ENCODE measurements around the gene FANCM. TPM values are rescaled to one million over a fixed set of nuclear protein-coding genes. Genes with fewer than 3 reads are reported as not detected.

Gene FANCM
- total RNA-seq, 1 donor from 2014 or later, result 11.6 TPM

- no peak overlapping the region for H3K4me3 Mint-ChIP-seq (ENCODE audit: low read depth)
- DNase-seq (ENCODE audit: low spot score, unreplicated experiment), result no peak
- H3K27me3 Mint-ChIP-seq, result no peaks in the 10 kb centered on the region
- no peak for TF ChIP-seq CTCF (IDR thresholded peaks at IDR 0.05; ENCODE audit: unreplicated experiment)
- H3K9me3 Mint-ChIP-seq (ENCODE audit: low read depth), result peaks cover 3% of the 10 kb centered on the region
- no peak overlapping the region for H3K27ac Mint-ChIP-seq
- peaks cover 8% of the 10 kb centered on the region for H3K4me1 Mint-ChIP-seq (ENCODE audit: low read depth)
- no peaks in the 10 kb centered on the region for H3K36me3 Mint-ChIP-seq (ENCODE audit: insufficient read depth)
These were observed 111.7 kb downstream of the FANCM start for GRCh38 chr14:45247427-45247826.

GRCh38 chr14:45249856-45250575 is 114.3 kb downstream of the FANCM start:
- DNase-seq (ENCODE audit: low spot score, unreplicated experiment), result no peak
- Mint-ChIP-seq H3K4me3 (ENCODE audit: low read depth) (no peak overlapping the region), H3K4me1 (ENCODE audit: low read depth) (peaks cover 8% of the 10 kb centered on the region), H3K36me3 (ENCODE audit: insufficient read depth) (no peaks in the 10 kb centered on the region), H3K27ac (no peak overlapping the region), H3K27me3 (no peaks in the 10 kb centered on the region), H3K9me3 (ENCODE audit: low read depth) (peaks cover 3% of the 10 kb centered on the region)
- no peak for TF ChIP-seq CTCF (IDR thresholded peaks at IDR 0.05; ENCODE audit: unreplicated experiment)

Other genes with a start within 250 kb of the FANCM start
- 17.9 and 19.5 TPM in 2 replicates for gene KLHL28, start 174.0 kb upstream of the FANCM start, total RNA-seq
- gene TOGARAM1, start 173.7 kb upstream of the FANCM start, total RNA-seq, result 25.0 and 28.5 TPM in 2 replicates
- 66.8 and 78.0 TPM in 2 replicates for gene PRPF39, start 51.8 kb upstream of the FANCM start, total RNA-seq
- gene FKBP3, start 1.4 kb upstream of the FANCM start, total RNA-seq, result 121 and 125 TPM in 2 replicates
- gene MIS18BP1, start 117.3 kb downstream of the FANCM start, total RNA-seq, result 39.7 and 40.4 TPM in 2 replicates